Neural progenitor cell (in vitro differentiated cells): ENCODE data around the gene ACBD3. TPM values are rescaled to one million over a fixed set of nuclear protein-coding genes. Genes with fewer than 3 reads are reported as not detected.
A peak's percentile ranks its signal among the peaks of the same experiment; 100 is the strongest.

Source experiments
- DNase-seq: peaks from one replicate; pipeline ENCODE4 v3.0.0-alpha.2; 2016; ENCODE audit warnings: low spot score
- H2AFZ ChIP-seq: fragments of 200-600 bp; sonication (generic); replicated peaks from 2 replicates; pipeline ENCODE4 v1.6.1; 2016; ENCODE audit warnings: antibody characterized with exemption
- H3F3A ChIP-seq: fragments of 200-600 bp; sonication (generic); 2 replicates; pipeline ENCODE4 v1.6.1; 2016; ENCODE audit warnings: antibody characterized with exemption, low read depth
- H3K27ac ChIP-seq: fragments of 200-600 bp; sonication (generic); 2 replicates; pipeline ENCODE4 v1.5.1; 2016; ENCODE audit warnings: mild to moderate bottlenecking
- H3K27me3 ChIP-seq: fragments of 200-600 bp; sonication (generic); 2 replicates; pipeline ENCODE4 v1.6.1; 2016; ENCODE audit warnings: mild to moderate bottlenecking, moderate library complexity
- H3K36me3 ChIP-seq: fragments of 200-600 bp; sonication (generic); 2 replicates; pipeline ENCODE4 v1.5.1; 2016
- H3K4me1 ChIP-seq: fragments of 200-600 bp; sonication (generic); 2 replicates; pipeline ENCODE4 v1.6.1; 2016; ENCODE audit warnings: mixed run types
- H3K4me2 ChIP-seq: fragments of 200-600 bp; sonication (generic); 2 replicates; pipeline ENCODE4 v1.6.1; 2016
- H3K4me3 ChIP-seq: fragments of 200-600 bp; sonication (generic); 2 replicates; pipeline ENCODE4 v1.5.1; 2016
- H3K79me2 ChIP-seq: fragments of 200-600 bp; sonication (generic); 2 replicates; pipeline ENCODE4 v1.6.1; 2016; ENCODE audit warnings: low read depth
- H3K9ac ChIP-seq: fragments of 200-600 bp; sonication (generic); 2 replicates; pipeline ENCODE4 v1.6.1; 2016
- H3K9me3 ChIP-seq: fragments of 200-600 bp; sonication (generic); 2 replicates; pipeline ENCODE4 v1.5.1; 2016; ENCODE audit warnings: low read depth
- H4K20me1 ChIP-seq: fragments of 200-600 bp; sonication (generic); 2 replicates; pipeline ENCODE4 v1.6.1; 2016; ENCODE audit warnings: low read depth
- H3K27ac Mint-ChIP-seq: 3 replicates; pipeline ENCODE4 v1.8.0; 2021; ENCODE audit warnings: mixed read lengths
- H3K27me3 Mint-ChIP-seq: 2 replicates; pipeline ENCODE4 v1.8.0; 2022; ENCODE audit warnings: low read depth, mild to moderate bottlenecking, inconsistent platforms, moderate library complexity, mixed read lengths; ENCODE audit not compliant: insufficient read depth
- H3K36me3 Mint-ChIP-seq: 3 replicates; pipeline ENCODE4 v1.8.0; 2021; ENCODE audit warnings: mixed read lengths
- H3K4me1 Mint-ChIP-seq: 3 replicates; pipeline ENCODE4 v1.8.0; 2021; ENCODE audit warnings: mixed read lengths
- H3K4me3 Mint-ChIP-seq: 3 replicates; pipeline ENCODE4 v1.8.0; 2021; ENCODE audit warnings: mild to moderate bottlenecking, moderate library complexity, mixed read lengths
- H3K9me3 Mint-ChIP-seq: 3 replicates; pipeline ENCODE4 v1.8.0; 2020; ENCODE audit warnings: mixed read lengths
- EZH2 ChIP-seq: fragments of 200-600 bp; sonication (generic); IDR thresholded peaks from 2 replicates; pipeline ENCODE4 v1.6.1; 2017; ENCODE audit warnings: antibody characterized with exemption, mild to moderate bottlenecking, moderate library complexity
- EZH2phosphoT487 ChIP-seq: fragments of 200-600 bp; sonication (generic); IDR thresholded peaks from 2 replicates; pipeline ENCODE4 v1.6.1; 2017; ENCODE audit warnings: antibody characterized with exemption
- total RNA-seq: library from RNA; depleted of rRNA; stranded (reverse); fragments of >200 nt; gene quantifications from 2 replicates; pipeline ENCODE4 v1.2.3, GENCODE V29; 2015; ENCODE audit warnings: low replicate concordance
- TF ChIP-seq, protein P1 (sequence below): fragments of 200-600 bp; sonication (generic); IDR thresholded peaks from 2 replicates; pipeline ENCODE4 v1.5.1; 2017; ENCODE audit warnings: antibody characterized with exemption, mild to moderate bottlenecking

Gene ACBD3
- 23.4 and 32.3 TPM in 2 replicates for total RNA-seq

DNA sequence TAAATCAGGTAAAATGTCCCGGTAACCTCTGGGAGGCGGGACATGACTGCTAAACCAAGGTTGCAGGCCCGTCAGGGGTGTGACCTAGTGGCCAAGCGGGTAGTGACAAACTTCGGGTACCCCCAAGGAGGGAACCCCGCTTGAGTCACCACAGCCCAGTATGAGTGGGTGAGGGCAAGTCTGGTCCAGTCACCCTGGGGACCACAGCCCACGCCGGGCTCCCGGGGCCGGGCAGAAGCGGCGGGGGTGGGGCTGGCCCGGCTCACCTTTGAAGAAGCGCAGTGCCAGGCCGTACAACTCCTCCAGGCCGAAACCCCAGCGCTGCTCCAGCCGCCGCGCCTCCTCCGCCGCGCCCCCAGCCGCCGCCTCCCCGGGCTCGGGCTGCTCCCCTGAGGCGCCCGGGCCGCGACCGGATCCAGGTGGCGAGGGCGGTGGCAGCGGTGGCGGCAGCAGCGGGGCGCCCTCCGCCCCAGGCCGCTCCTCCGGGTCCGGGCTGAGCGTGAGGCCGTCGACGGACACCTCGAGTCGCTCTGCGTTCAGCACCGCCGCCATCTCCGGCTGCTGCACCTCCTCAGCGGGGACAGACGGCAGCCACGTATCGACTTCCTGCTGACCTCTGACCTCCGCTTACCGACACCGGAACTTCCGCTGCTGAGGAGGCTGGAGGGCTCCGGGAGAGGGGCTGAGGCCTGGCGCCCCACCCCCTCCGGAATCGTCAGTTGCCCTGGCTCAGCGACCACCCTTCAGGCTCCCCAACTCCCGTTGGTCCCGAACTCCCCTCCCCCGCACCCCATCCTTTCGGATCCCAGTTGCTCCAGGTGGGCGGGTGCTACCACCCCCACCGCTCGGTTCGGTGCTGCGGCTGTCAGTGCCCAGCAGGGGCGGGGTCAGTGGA is at the start of gene ACBD3:
ACBD3 (minus strand) TSS at position 618 of the 895 bp plus-strand sequence; CDS start at position 552, 66 bp downstream.
- Histone ChIP-seq H3K27me3 (no peaks in the 10 kb centered on the region), H2AFZ (peak within 1 kb of the TSS; percentile 92), H3K27ac (peak within 1 kb of the TSS; percentile 51), H3K79me2 (peaks cover 52% of the 10 kb centered on the region), H3K9ac (peak within 1 kb of the TSS; percentile 76), H3K9me3 (no peaks in the 10 kb centered on the region), H3K4me1 (peaks cover 15% of the 10 kb centered on the region), H4K20me1 (peaks cover 35% of the 10 kb centered on the region), H3K4me2 (peak within 1 kb of the TSS; percentile 97), H3K4me3 (peak within 1 kb of the TSS; percentile 78), H3F3A (peaks cover 15% of the 10 kb centered on the region), H3K36me3 (no peaks in the 10 kb centered on the region)
- no peaks in the 10 kb centered on the region for H3K9me3 Mint-ChIP-seq
- peak within 1 kb of the TSS; percentile 98 for H3K4me3 Mint-ChIP-seq
- H3K27me3 Mint-ChIP-seq: peaks cover 2% of the 10 kb centered on the region
- peak; percentile 93 for DNase-seq
- TF ChIP-seq, protein P1, sequence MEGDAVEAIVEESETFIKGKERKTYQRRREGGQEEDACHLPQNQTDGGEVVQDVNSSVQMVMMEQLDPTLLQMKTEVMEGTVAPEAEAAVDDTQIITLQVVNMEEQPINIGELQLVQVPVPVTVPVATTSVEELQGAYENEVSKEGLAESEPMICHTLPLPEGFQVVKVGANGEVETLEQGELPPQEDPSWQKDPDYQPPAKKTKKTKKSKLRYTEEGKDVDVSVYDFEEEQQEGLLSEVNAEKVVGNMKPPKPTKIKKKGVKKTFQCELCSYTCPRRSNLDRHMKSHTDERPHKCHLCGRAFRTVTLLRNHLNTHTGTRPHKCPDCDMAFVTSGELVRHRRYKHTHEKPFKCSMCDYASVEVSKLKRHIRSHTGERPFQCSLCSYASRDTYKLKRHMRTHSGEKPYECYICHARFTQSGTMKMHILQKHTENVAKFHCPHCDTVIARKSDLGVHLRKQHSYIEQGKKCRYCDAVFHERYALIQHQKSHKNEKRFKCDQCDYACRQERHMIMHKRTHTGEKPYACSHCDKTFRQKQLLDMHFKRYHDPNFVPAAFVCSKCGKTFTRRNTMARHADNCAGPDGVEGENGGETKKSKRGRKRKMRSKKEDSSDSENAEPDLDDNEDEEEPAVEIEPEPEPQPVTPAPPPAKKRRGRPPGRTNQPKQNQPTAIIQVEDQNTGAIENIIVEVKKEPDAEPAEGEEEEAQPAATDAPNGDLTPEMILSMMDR: no peak
- TF ChIP-seq EZH2 (peak; percentile 43), EZH2phosphoT487 (no peak)
- peak within 1 kb of the TSS; percentile 93 for H3K27ac Mint-ChIP-seq
- peaks cover 31% of the 10 kb centered on the region for H3K4me1 Mint-ChIP-seq
- H3K36me3 Mint-ChIP-seq: peaks cover 7% of the 10 kb centered on the region

DNA sequence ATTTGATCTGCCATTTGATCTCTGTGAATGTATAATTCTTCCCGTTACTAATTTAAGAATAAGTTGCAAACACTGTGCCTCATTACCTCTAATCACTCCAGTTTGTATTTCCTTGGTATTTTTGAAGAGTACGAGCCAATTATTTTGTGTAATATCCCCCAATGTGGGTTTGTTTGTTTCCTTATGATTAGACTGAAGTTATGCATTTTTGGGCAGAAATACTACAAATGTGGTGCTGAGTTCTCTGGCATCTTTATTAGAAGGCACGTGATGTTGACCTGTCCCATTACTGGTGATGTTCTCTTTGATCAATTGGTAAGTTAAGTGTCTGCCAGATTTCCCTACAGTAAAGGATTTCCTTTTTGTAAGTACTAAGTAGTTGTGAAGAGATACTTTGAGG is 47.3 kb upstream of the ACBD3 start:
- no peak overlapping the region for H3K27ac Mint-ChIP-seq

DNA sequence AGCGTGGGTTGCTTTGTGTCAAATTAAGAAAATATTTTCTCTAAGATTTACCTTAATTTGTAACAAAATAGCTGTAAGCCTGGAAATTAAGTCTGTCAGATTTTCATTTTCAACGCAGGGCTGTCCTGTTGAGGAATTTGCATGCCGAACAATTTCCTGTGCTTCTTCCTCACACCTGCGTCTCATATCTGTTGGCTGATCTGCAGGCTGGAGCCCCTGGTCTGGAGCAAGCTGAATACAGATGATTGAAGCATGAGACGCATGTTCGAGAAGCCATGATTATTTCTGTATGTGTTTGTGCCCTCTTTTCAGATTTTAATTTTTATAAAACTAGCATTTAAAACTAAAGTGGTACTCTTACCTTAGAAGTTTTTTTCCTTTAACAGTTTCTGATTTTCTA is 46.8 kb upstream of the ACBD3 start:
- H3K36me3 ChIP-seq: peaks cover 28% of the 10 kb centered on the region
- H3K9me3 ChIP-seq: no peaks in the 10 kb centered on the region
- H4K20me1 ChIP-seq: no peaks in the 10 kb centered on the region
- H3K4me2 ChIP-seq: no peak overlapping the region
- no peaks in the 10 kb centered on the region for H3K27me3 ChIP-seq
- no peak overlapping the region for H3K4me3 Mint-ChIP-seq
- no peaks in the 10 kb centered on the region for H3K27me3 Mint-ChIP-seq
- peaks cover 3% of the 10 kb centered on the region for H3F3A ChIP-seq
- no peaks in the 10 kb centered on the region for H3K4me1 Mint-ChIP-seq
- H3K4me3 ChIP-seq: no peak overlapping the region
- H3K9me3 Mint-ChIP-seq: no peaks in the 10 kb centered on the region
- DNase-seq: no peak
- H3K79me2 ChIP-seq: no peaks in the 10 kb centered on the region
- no peak overlapping the region for H3K9ac ChIP-seq
- H2AFZ ChIP-seq: no peak overlapping the region
- H3K27ac ChIP-seq: no peak overlapping the region
- TF ChIP-seq EZH2phosphoT487 (no peak), EZH2 (no peak)
- TF ChIP-seq, protein P1: no peak
- H3K36me3 Mint-ChIP-seq: peaks cover 14% of the 10 kb centered on the region
- no peak overlapping the region for H3K27ac Mint-ChIP-seq
- H3K4me1 ChIP-seq: no peaks in the 10 kb centered on the region

More for the DNA sequence above, 47.3 kb upstream of the ACBD3 start:
- H2AFZ ChIP-seq: no peak overlapping the region
- H3K4me2 ChIP-seq: no peak overlapping the region
- DNase-seq: no peak
- H3K36me3 ChIP-seq: peaks cover 33% of the 10 kb centered on the region
- H3F3A ChIP-seq: peaks cover 3% of the 10 kb centered on the region
- no peaks in the 10 kb centered on the region for H3K27me3 ChIP-seq
- TF ChIP-seq EZH2 (no peak), EZH2phosphoT487 (no peak)
- TF ChIP-seq, protein P1: no peak
- H3K9ac ChIP-seq: no peak overlapping the region
- H3K4me1 Mint-ChIP-seq: no peaks in the 10 kb centered on the region
- H3K79me2 ChIP-seq: no peaks in the 10 kb centered on the region
- H3K9me3 ChIP-seq: no peaks in the 10 kb centered on the region
- no peaks in the 10 kb centered on the region for H3K9me3 Mint-ChIP-seq
- H3K4me3 Mint-ChIP-seq: no peak overlapping the region
- H3K27me3 Mint-ChIP-seq: no peaks in the 10 kb centered on the region
- no peak overlapping the region for H3K4me3 ChIP-seq
- no peaks in the 10 kb centered on the region for H3K4me1 ChIP-seq
- no peaks in the 10 kb centered on the region for H4K20me1 ChIP-seq
- H3K27ac ChIP-seq: no peak overlapping the region
- H3K36me3 Mint-ChIP-seq: peaks cover 17% of the 10 kb centered on the region
